KOPT-K1 (cell line): ENCODE measurements around the gene SLC7A1.

Experiments used
- H3K27ac ChIP-seq: fragments of 200-600 bp; sonication (generic); 2 replicates; pipeline ENCODE4 v1.5.1; 2016; ENCODE audit warnings: antibody characterized with exemption, mild to moderate bottlenecking, low read depth, low read length; ENCODE audit not compliant: poor library complexity, severe bottlenecking
- H3K36me3 ChIP-seq: fragments of 200-600 bp; sonication (generic); 2 replicates; pipeline ENCODE4 v1.5.1; 2017; ENCODE audit warnings: antibody characterized with exemption, mild to moderate bottlenecking, low read length, moderate library complexity; ENCODE audit not compliant: insufficient read depth
- H3K9me3 ChIP-seq: fragments of 200-600 bp; sonication (generic); 2 replicates; pipeline ENCODE4 v1.5.1; 2017; ENCODE audit warnings: antibody characterized with exemption, low read length, mild to moderate bottlenecking; ENCODE audit not compliant: insufficient read depth, poor library complexity, severe bottlenecking

Gene SLC7A1

DNA sequence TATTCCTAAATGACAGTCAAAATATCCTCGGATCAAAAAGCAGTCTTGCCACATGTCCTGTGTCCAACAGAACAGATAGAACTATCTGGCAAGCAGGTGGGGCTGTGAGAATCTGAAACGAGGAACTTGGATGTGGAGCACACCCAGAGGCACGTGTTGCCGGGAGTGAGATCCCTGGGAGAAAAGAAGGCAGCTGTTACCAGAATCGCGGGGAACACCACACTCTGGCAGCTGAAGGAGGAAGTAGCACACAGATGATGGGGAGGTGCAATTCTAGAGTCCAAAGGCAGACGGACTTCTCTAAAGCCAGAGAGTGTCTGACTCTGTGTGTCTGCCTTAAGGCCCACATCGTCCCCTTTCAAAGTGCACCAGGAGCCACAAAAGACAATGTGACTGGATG, 22.3 kb downstream of the SLC7A1 start:
- Histone ChIP-seq H3K9me3 (no peaks in the 10 kb centered on the region), H3K27ac (no peak overlapping the region), H3K36me3 (peaks cover 28% of the 10 kb centered on the region)

DNA sequence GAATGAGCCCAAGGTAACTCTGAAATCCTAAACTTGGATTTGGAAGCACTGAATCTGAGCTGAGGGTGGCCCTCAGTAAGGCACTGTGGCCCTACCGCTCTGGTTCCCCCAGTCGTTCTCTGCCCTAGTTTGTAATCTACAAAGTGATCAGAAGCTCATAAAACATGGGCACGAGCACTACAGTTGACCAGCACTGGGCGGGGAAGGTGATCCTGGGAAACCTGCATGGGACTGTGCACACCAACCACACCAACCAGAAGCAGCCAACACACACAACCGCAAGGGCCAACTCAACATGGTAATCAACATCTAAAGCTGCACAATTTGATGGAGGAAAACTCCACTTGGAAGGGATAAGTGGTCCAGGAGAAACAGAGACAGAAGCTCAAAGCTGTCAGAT, 22.9 kb downstream of the SLC7A1 start:
- no peak overlapping the region for H3K27ac ChIP-seq
- H3K36me3 ChIP-seq, result peaks cover 28% of the 10 kb centered on the region
- no peaks in the 10 kb centered on the region for H3K9me3 ChIP-seq

DNA sequence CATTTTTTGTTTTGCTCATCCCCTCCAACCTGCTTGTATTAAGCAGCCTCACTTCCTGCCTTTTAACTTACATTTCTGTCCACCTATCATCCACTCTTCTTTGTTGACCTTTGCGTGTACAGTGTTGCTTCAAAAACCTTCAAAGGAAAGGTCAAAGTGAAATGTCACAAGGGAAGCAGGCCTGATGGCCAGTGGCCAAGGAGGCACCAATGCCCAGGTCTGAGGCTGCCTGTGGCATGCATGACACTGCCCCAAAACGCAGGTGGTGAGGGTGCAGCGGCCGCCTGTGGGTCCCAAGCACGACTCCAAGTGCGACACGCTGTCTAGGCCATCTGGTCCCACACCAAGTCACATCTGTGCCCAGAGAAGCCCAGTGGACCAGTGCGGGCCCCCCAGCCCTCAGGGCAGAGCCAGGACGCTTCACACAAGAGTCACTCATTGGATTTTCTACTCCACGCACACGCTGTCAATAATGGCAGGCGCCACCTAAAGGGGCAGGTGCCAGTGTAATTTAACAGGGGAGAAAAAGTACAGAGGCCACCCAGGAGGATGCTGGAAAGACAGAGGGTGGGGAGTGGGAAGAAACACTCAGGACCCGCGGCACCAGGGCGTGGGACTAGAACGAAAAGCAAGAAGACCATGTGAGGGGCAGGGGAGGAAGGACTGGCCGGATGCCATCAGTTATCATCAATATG, 23.5 kb downstream of the SLC7A1 start:
- no peak overlapping the region for H3K27ac ChIP-seq
- H3K9me3 ChIP-seq, result no peaks in the 10 kb centered on the region

DNA sequence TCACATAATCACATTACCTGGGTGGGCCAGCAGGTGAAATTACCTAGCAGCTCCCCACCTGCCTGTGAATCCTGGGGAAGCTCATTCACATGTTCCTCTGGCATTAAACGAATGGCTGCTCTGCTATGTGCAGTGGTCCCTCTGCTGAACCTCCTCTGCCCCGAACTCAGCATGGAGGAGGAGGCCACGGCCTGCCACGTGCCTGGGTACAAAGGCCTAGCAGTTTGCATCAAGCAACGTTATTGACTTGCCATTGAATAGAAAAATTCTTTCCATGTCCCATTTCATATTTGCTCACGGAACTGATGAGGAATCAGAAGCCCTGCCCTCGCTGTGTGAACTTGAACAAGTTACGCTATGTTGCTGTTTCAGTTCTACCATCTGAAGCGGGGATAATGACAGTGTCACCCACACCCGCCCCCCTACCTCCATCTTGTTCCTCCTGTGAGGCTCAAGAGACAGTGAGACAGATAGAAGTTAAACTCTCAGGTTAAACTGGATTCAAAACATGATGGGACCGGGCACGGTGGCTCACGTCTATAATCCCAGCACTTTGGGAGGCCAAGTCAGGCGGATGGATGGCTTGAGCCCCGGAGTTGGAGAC, 25.3 kb downstream of the SLC7A1 start:
- Histone ChIP-seq H3K9me3 (no peaks in the 10 kb centered on the region), H3K36me3 (peaks cover 9% of the 10 kb centered on the region; the same call in 1 of the 2 replicates), H3K27ac (no peak overlapping the region)

More for the DNA sequence above, 23.5 kb downstream of the SLC7A1 start:
- H3K36me3 ChIP-seq, result peaks cover 22% of the 10 kb centered on the region

GRCh38 chr13:29569253-29570050, 26.0 kb downstream of the SLC7A1 start:
- H3K9me3 ChIP-seq, result no peaks in the 10 kb centered on the region
- H3K27ac ChIP-seq, result no peak overlapping the region

DNA sequence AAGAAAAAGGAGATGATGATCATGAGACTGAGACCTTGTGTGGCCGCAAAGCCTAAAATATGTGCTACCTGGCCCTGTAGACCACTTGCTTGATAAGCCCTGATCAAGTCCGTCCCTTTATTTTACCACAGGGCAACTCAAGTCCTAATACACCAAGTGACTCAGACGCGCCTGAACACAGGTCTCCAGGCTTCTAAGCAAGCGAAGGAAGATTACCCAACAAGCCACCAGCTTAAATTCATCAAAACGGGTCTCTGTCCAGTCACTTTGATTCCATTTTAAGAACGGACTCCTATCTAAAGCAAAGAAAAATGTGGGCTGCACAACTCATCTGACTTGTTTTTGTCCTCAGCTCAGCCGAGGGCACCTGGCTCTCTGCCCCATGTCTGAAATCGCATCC, 26.8 kb downstream of the SLC7A1 start:
- Histone ChIP-seq H3K27ac (no peak overlapping the region), H3K36me3 (peaks cover 9% of the 10 kb centered on the region; the same call in 1 of the 2 replicates), H3K9me3 (no peaks in the 10 kb centered on the region)

More at GRCh38 chr13:29569253-29570050, 26.0 kb downstream of the SLC7A1 start:
- peaks cover 9% of the 10 kb centered on the region; the same call in 1 of the 2 replicates for H3K36me3 ChIP-seq

GRCh38 chr13:29567411-29567810, 28.1 kb downstream of the SLC7A1 start:
- Histone ChIP-seq H3K9me3 (no peaks in the 10 kb centered on the region), H3K36me3 (peaks cover 9% of the 10 kb centered on the region; the same call in 1 of the 2 replicates), H3K27ac (no peak overlapping the region)

DNA sequence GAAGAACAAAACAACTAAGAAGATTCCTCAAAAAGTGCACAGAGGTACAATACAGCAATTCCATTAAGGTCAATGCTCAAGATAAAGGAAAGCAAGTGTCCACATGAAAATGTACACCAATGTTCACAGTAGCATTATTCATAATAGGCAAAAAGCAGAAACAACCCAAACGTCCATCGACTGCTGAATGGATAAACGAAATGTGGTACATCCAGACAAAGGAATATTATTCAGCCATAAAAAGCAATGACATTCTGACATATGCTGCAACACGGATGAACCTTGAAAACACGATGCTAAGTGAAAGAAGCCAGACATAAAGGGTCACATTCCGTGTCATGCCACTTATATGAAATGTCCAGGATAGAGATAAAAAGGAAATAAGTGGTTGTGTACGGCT, 29.3 kb downstream of the SLC7A1 start:
- H3K36me3 ChIP-seq, result peaks cover 14% of the 10 kb centered on the region; the same call in 1 of the 2 replicates
- H3K27ac ChIP-seq, result no peak overlapping the region
- no peaks in the 10 kb centered on the region for H3K9me3 ChIP-seq

- Histone ChIP-seq H3K9me3 (no peaks in the 10 kb centered on the region), H3K27ac (no peak overlapping the region), H3K36me3 (peaks cover 10% of the 10 kb centered on the region; the same call in 1 of the 2 replicates)
These were observed 30.7 kb downstream of the SLC7A1 start for GRCh38 chr13:29564818-29565217.

DNA sequence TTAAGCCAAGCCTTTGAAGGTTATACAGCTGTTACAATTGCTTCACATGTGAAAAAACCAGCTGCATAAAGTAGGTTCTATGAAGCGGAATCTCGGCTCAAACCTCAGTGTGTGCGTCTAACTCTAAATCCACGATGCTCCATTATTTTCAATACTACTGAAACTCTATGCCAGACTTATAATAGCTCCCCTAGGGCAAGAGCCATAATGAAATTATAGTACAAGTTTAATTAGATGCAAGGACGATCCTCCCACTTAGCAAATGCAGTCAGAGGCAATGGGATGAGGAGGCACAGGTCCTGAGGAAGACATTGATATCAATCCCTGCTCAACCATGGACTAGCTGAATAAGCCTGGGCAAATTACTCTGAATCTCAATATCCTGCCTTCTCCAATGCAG, 31.1 kb downstream of the SLC7A1 start:
- Histone ChIP-seq H3K27ac (no peak overlapping the region), H3K36me3 (peaks cover 10% of the 10 kb centered on the region; the same call in 1 of the 2 replicates), H3K9me3 (no peaks in the 10 kb centered on the region)

- Histone ChIP-seq H3K9me3 (no peaks in the 10 kb centered on the region), H3K27ac (no peak overlapping the region), H3K36me3 (peaks cover 10% of the 10 kb centered on the region; the same call in 1 of the 2 replicates)
These were observed 31.5 kb downstream of the SLC7A1 start for GRCh38 chr13:29563941-29564340.

GRCh38 chr13:29562786-29563438, 32.6 kb downstream of the SLC7A1 start:
- Histone ChIP-seq H3K36me3 (peaks cover 10% of the 10 kb centered on the region; the same call in 1 of the 2 replicates), H3K9me3 (no peaks in the 10 kb centered on the region), H3K27ac (no peak overlapping the region)

GRCh38 chr13:29561918-29562317, 33.6 kb downstream of the SLC7A1 start:
- Histone ChIP-seq H3K9me3 (no peaks in the 10 kb centered on the region), H3K36me3 (peaks cover 15% of the 10 kb centered on the region; the same call in 1 of the 2 replicates), H3K27ac (no peak overlapping the region)

- H3K9me3 ChIP-seq, result no peaks in the 10 kb centered on the region
- peaks cover 41% of the 10 kb centered on the region for H3K36me3 ChIP-seq
- no peak overlapping the region for H3K27ac ChIP-seq
These were observed 38.7 kb downstream of the SLC7A1 start for GRCh38 chr13:29556742-29557141.

DNA sequence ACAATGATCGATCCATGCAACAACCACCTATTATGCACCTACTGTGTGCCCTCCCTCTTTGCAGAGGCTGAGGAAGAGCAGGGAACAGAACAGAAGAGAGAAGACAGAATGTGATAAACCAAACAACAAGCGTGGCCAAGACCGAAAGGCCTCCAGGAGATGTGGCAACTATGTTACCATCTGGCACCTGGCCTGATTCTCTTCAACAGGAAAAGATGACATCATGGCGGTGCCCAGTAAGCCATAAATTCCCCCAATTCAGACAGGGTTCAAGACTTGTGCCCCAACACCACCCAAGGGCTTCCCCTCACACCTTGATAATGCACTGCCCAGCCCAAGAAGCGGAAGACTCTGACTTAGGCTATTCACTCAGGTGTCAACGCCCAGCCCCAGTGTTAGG, 44.3 kb downstream of the SLC7A1 start:
- Histone ChIP-seq H3K27ac (no peak overlapping the region), H3K36me3 (peaks cover 85% of the 10 kb centered on the region), H3K9me3 (no peaks in the 10 kb centered on the region)
